ENCODE measurements around the gene SLC35A4. TPM values are rescaled to one million over a fixed set of nuclear protein-coding genes. Genes with fewer than 3 reads are reported as not detected.
"Not testable (repeated sequence)": the region's sequence is repeated elsewhere in the genome, so short reads cannot be mapped to it uniquely, and the experiment has no call there.

SLC35A4 gene
- total and polyA plus RNA-seq, 2 donors (not counting 1 experiment from before 2014, with no cell fraction given), result 48.6 to 57.8 TPM

GRCh38 chr5:140575309-140575708 is 10.7 kb downstream of the SLC35A4 start:
- Histone ChIP-seq H3K4me2 (replicated peaks; ENCODE audit: low read depth, low read length, poor library complexity, severe bottlenecking) (no peak overlapping the region), H3K27me3 (replicated peaks in 1 of 4; ENCODE audit: control extremely low read depth in 1 of 4, control insufficient read depth in 3 of 4, insufficient read depth in 4 of 4, low read length in 3 of 4) (no peaks in the 10 kb centered on the region), H3K36me3 (replicated peaks in 1 of 2; ENCODE audit: control extremely low read depth in 1 of 2, control insufficient read depth in 1 of 2, extremely low read depth in 1 of 2, insufficient read depth in 2 of 2, low read length in 1 of 2) (peaks cover 0 to 3% of the 10 kb centered on the region in 2 experiments), H3K4me1 (ENCODE audit: control insufficient read depth in 2 of 2, insufficient read depth in 2 of 2, low read length in 2 of 2) (peaks cover 0 to under 1% of the 10 kb centered on the region in 2 donors), H3K9me3 (ENCODE audit: control extremely low read depth in 1 of 3, control insufficient read depth in 2 of 3, insufficient read depth in 1 of 3, low read length in 2 of 3) (no peaks in the 10 kb centered on the region), H3K4me3 (ENCODE audit: control extremely low read depth in 1 of 5, extremely low read depth in 1 of 5, insufficient read depth in 1 of 5, low read depth in 2 of 5, low read length in 4 of 5) (no peak overlapping the region), H3K9ac (ENCODE audit: low read length) (no peak overlapping the region), H3K79me2 (ENCODE audit: control insufficient read depth, insufficient read depth, low read length) (peaks cover 4% of the 10 kb centered on the region), H4K20me1 (ENCODE audit: control insufficient read depth, insufficient read depth, low read length, poor library complexity, severe bottlenecking) (no peaks in the 10 kb centered on the region), H3K27ac (ENCODE audit: low read length in 2 of 2) (no peak overlapping the region), H2AFZ (ENCODE audit: insufficient read depth, low read depth, low read length, poor library complexity, severe bottlenecking) (no peak overlapping the region)
- no peak overlapping the region for H3K4me3 Mint-ChIP-seq
- DNase-seq (no peak), ATAC-seq (ENCODE audit: low read depth) (no peak)
- no peak overlapping the region for H3K27ac Mint-ChIP-seq
- peaks cover 2% of the 10 kb centered on the region for H3K27me3 Mint-ChIP-seq
- TF ChIP-seq CTCF (IDR thresholded peaks at IDR 0.05) (no peak), EZH2 (IDR thresholded peaks at IDR 0.05; ENCODE audit: borderline replicate concordance, insufficient read depth, low read depth, low read length, poor library complexity, severe bottlenecking) (no peak)
- H3K4me1 Mint-ChIP-seq, result peaks cover under 1% of the 10 kb centered on the region
- intact Hi-C loops (cut with micrococcal nuclease), result no loop called here
- POLR2A ChIA-PET, result no interaction called here
- WGBS (ENCODE audit: insufficient coverage), result 100% methylated on average over 3 of the region's 8 CpGs
- CTCF ChIA-PET, result no interaction called here
- no peaks in the 10 kb centered on the region for H3K9me3 Mint-ChIP-seq (ENCODE audit: insufficient read depth)

GRCh38 chr5:140576776-140577201 is 12.2 kb downstream of the SLC35A4 start:
- H3K4me3 Mint-ChIP-seq, result no peak overlapping the region
- no peak overlapping the region for H3K4me3 ChIP-seq (ENCODE audit: control extremely low read depth in 1 of 5, extremely low read depth in 1 of 5, insufficient read depth in 1 of 5, low read depth in 2 of 5, low read length in 4 of 5)
- no peak overlapping the region for H3K27ac Mint-ChIP-seq
- POLR2A ChIA-PET, result no interaction called here
- ATAC-seq (ENCODE audit: low read depth), result no peak
- H3K27me3 Mint-ChIP-seq, result peaks cover 11% of the 10 kb centered on the region
- no peaks in the 10 kb centered on the region for H3K79me2 ChIP-seq (ENCODE audit: control insufficient read depth, insufficient read depth, low read length)
- TF ChIP-seq CTCF (IDR thresholded peaks at IDR 0.05) (no peak), EZH2 (IDR thresholded peaks at IDR 0.05; ENCODE audit: borderline replicate concordance, insufficient read depth, low read depth, low read length, poor library complexity, severe bottlenecking) (no peak)
- H3K9me3 ChIP-seq (ENCODE audit: control extremely low read depth in 1 of 3, control insufficient read depth in 2 of 3, insufficient read depth in 1 of 3, low read length in 2 of 3), result no peaks in the 10 kb centered on the region
- no peaks in the 10 kb centered on the region for H3K27me3 ChIP-seq (replicated peaks in 1 of 4; ENCODE audit: control extremely low read depth in 1 of 4, control insufficient read depth in 3 of 4, insufficient read depth in 4 of 4, low read length in 3 of 4)
- DNase-seq, result no peak
- no peak overlapping the region for H3K27ac ChIP-seq (ENCODE audit: low read length in 2 of 2)
- CTCF ChIA-PET, result interaction anchor here (0.6 kb wide), 1 partner anchor 20 kb away, joined by 3 read pairs; no protein-coding TSS in a partner anchor
- H2AFZ ChIP-seq (ENCODE audit: insufficient read depth, low read depth, low read length, poor library complexity, severe bottlenecking), result no peak overlapping the region
- no peaks in the 10 kb centered on the region for H4K20me1 ChIP-seq (ENCODE audit: control insufficient read depth, insufficient read depth, low read length, poor library complexity, severe bottlenecking)
- H3K9me3 Mint-ChIP-seq (ENCODE audit: insufficient read depth), result no peaks in the 10 kb centered on the region
- no peaks in the 10 kb centered on the region for H3K36me3 ChIP-seq (replicated peaks in 1 of 2; ENCODE audit: control extremely low read depth in 1 of 2, control insufficient read depth in 1 of 2, extremely low read depth in 1 of 2, insufficient read depth in 2 of 2, low read length in 1 of 2)
- no peak overlapping the region for H3K4me2 ChIP-seq (replicated peaks; ENCODE audit: low read depth, low read length, poor library complexity, severe bottlenecking)
- H3K9ac ChIP-seq (ENCODE audit: low read length), result no peak overlapping the region
- H3K4me1 Mint-ChIP-seq, result no peaks in the 10 kb centered on the region
- H3K4me1 ChIP-seq (ENCODE audit: control insufficient read depth in 2 of 2, insufficient read depth in 2 of 2, low read length in 2 of 2), result no peaks in the 10 kb centered on the region
- WGBS (ENCODE audit: insufficient coverage), result no CpG with 5 or more reads among the region's 2 CpGs
- intact Hi-C loops (cut with micrococcal nuclease), result no loop called here

GRCh38 chr5:140579188-140579747 is 14.6 kb downstream of the SLC35A4 start:
- H3K9me3 ChIP-seq (ENCODE audit: control extremely low read depth in 1 of 3, control insufficient read depth in 2 of 3, insufficient read depth in 1 of 3, low read length in 2 of 3); ATAC-seq (ENCODE audit: low read depth); H3K4me3 Mint-ChIP-seq; H3K79me2 ChIP-seq (ENCODE audit: control insufficient read depth, insufficient read depth, low read length); CTCF ChIA-PET; H3K27me3 ChIP-seq (replicated peaks in 1 of 4; ENCODE audit: control extremely low read depth in 1 of 4, control insufficient read depth in 3 of 4, insufficient read depth in 4 of 4, low read length in 3 of 4); H3K27ac ChIP-seq (ENCODE audit: low read length in 2 of 2); H3K4me2 ChIP-seq (replicated peaks; ENCODE audit: low read depth, low read length, poor library complexity, severe bottlenecking); H2AFZ ChIP-seq (ENCODE audit: insufficient read depth, low read depth, low read length, poor library complexity, severe bottlenecking); H3K36me3 ChIP-seq (replicated peaks in 1 of 2; ENCODE audit: control extremely low read depth in 1 of 2, control insufficient read depth in 1 of 2, extremely low read depth in 1 of 2, insufficient read depth in 2 of 2, low read length in 1 of 2); H3K4me3 ChIP-seq (ENCODE audit: control extremely low read depth in 1 of 5, extremely low read depth in 1 of 5, insufficient read depth in 1 of 5, low read depth in 2 of 5, low read length in 4 of 5); DNase-seq; H3K4me1 Mint-ChIP-seq; intact Hi-C loops (cut with micrococcal nuclease); H4K20me1 ChIP-seq (ENCODE audit: control insufficient read depth, insufficient read depth, low read length, poor library complexity, severe bottlenecking); H3K9ac ChIP-seq (ENCODE audit: low read length); H3K9me3 Mint-ChIP-seq (ENCODE audit: insufficient read depth); H3K4me1 ChIP-seq (ENCODE audit: control insufficient read depth in 2 of 2, insufficient read depth in 2 of 2, low read length in 2 of 2); POLR2A ChIA-PET; H3K27ac Mint-ChIP-seq: not testable (repeated sequence)
- peaks cover 15% of the 10 kb centered on the region for H3K27me3 Mint-ChIP-seq
- WGBS (ENCODE audit: insufficient coverage), result 100% methylated on average over 1 of the region's 6 CpGs

Measured in B cell (primary cell).